NCI-H226 (cell line): ENCODE measurements around the gene XRCC5.

Experiments
- DNase-seq: peaks from one replicate; pipeline ENCODE4 v3.0.0-alpha.2; 2015

Gene XRCC5

DNA sequence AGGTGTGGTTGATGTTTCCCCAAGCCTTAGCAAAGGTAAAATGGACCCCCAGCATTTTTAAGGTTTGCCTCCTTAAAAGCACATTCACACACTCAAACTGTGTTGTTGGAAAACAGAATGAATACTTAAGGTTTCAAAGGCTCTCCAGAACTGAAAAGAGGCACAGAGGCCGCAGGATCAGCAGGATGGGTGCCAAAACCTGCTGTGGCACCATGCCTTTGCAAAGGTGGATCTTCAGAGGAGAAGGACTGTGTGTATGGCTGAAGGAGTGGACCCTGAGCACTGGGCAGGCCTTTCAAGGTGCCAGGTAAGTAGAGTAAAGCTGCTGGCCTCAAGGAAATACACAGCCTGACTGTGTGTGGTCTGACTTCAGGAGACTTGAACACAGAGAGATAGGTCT is 127.3 kb downstream of the XRCC5 start:
- DNase-seq: no peak

DNA sequence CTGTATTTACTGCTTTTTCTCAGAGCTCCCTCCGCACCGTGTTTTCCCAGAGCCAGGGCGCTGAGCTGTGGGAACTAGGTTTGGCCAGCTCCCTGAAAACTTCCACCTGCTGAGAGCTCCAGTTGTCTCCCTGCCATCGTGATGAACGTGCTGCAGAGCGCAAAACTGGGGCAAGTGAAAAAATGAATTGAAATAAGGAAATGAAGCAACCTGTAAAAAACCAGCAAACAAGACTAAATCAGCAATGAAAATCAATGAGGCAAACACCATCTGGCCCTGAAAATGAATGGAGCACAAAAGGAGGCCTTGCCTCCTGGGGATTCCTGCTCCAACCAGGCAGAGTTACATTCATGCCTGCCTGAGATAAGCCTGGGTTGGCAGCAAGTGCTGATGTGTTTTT is 133.2 kb downstream of the XRCC5 start:
- DNase-seq: no peak

DNA sequence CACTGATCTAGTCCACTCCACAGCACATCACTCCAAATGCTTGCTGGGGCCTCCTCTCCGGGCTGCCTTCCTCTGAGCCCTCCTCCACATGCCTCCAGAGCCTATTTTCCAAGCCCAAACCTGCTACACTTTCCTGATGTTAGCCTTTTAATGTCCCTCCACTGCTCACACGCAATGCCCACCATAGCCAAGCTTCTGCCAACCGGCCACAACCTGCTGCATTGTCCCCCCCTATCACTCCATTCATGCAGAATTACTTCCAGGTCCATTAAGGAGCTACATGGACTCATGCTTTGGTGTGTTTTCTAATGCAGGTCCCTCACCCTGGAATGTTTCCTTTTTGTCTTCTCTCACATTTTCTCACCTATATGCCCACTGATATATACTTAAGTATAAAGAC is 133.9 kb downstream of the XRCC5 start:
- no peak for DNase-seq

DNA sequence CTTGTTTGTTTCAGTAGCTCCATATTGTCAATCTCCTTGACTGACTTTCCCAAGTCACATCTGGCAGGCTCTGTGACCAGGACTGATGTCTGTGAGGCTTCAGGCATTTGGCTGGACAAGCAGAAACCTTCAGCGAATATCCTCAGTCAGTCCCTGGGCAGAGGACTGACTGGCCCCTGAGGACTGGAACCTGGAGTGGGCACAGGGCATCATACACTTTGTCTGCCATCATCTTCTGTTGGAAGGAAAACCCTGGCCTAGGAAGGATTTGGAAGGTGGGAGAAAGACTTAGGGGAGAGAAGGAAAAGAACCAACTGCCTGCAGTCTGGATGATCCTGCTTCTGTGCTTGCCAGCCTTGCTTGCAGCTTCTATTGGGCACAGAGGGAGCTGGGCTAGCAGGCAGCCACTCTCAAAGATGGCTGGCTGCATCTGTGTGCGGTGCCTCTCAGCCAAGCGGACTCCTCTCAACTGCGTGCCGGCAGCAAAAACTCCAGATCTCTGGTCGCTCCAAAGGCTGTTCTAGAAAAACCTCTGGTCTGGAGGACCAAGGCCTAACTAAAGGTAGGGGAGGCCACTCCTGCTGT is 136.3 kb downstream of the XRCC5 start:
- no peak for DNase-seq

DNA sequence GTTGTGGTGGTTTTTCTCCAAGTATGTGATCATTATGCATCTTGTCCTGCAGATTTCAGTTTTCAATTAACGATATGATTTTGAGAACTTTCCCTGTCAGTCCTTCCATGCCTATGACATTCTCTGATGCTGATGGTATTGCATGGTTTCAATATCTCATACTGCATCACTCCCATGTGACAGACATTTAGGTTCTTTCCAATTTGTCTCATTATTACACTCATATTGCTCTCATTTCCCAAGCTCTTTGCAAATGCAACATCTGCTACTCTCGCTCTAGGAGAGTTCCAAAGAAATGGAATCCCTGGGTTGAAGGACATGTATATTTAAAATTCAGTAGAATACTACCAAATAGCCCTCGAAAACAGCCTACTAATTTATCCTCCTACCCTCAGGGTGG is 137.6 kb downstream of the XRCC5 start:
- no peak for DNase-seq
